Eye (tissue), 1 donor: ENCODE measurements around the gene CRYBG3.

ENCODE experiments used
- DNase-seq: peaks from one replicate; pipeline ENCODE4 v3.0.0-alpha.2; 2015

The CRYBG3 gene

DNA sequence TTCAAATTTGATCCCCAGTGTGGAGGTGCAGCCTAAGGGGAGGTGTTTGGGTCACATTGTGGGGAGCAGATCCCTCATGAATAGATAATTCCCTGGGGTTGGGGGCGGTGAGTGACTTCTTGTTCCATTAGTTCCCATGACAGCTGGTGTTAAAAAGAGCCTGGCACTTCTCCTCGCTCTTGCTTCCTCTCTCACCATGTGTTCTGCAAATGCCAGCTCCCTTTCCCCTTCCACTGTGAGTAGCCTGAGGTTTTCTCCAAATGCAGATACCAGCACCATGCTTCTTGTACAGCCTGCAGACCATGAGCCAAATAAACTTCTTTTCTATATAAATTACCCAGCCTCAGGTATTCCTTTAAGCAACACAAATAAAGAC lies 127.3 kb downstream of the CRYBG3 start:
- no peak for DNase-seq

- DNase-seq = no peak
These were observed 127.9 kb downstream of the CRYBG3 start for GRCh38 chr3:97949743-97950142.

DNA sequence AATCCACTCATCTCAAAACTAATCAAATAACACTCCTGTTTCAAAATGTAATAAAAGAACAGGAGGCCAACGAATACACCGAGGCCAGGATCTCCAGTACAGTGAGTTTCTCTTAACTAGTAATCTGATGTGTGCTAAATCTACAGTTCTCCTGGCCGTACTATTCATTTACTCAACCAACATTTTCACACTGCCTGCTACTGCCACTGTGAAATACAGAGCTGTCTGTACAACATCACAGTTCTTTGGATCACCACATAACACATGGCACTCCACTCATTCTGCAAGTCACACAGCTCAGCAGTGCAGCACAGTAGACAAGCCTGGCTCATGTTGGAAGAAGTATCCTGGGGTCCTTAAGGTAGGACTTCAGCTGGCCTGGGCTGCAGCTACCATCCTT lies 128.5 kb downstream of the CRYBG3 start:
- DNase-seq = no peak

DNA sequence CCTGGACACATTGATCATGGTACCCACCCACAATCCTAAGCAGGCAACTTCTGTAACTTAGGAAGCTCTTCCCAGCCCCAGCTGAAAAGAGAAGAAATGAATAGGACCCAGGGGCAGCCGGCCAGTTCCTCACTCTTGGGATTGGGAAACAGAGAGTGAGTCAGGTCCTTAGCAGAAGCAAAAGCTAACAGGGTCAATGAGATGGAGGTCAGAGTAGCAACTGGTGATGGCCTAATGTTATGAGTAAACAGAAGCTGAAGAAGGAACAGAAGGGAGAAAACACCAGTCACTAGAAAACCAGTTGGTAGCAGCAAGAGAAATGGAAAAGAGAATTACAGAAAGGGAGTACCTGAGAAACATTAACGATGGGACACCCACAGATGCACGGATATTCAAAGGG lies 130.5 kb downstream of the CRYBG3 start:
- DNase-seq = no peak

GRCh38 chr3:97952872-97953271 lies 131.1 kb downstream of the CRYBG3 start:
- no peak for DNase-seq

GRCh38 chr3:97954228-97954827 lies 132.5 kb downstream of the CRYBG3 start:
- no peak for DNase-seq

DNA sequence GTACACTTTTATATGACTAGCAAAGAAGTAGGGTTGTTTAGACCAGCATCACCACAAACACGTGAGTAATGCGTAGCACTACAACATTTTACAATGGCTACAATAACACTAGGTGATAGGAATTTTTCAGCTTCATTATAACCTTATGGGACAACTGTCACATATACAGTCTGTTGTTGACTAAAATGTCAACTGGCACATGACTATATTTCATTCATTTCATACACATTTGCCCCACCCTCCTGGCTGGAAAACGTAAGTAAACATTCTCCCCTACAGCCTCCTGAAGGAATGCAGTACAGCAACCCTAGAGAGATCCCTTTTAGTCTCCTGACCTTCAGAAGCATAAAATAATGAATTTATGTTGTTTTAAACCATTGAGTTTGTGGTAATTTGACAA lies 134.2 kb downstream of the CRYBG3 start:
- no peak for DNase-seq

- no peak for DNase-seq
These were observed 136.0 kb downstream of the CRYBG3 start for GRCh38 chr3:97957617-97958311.

DNA sequence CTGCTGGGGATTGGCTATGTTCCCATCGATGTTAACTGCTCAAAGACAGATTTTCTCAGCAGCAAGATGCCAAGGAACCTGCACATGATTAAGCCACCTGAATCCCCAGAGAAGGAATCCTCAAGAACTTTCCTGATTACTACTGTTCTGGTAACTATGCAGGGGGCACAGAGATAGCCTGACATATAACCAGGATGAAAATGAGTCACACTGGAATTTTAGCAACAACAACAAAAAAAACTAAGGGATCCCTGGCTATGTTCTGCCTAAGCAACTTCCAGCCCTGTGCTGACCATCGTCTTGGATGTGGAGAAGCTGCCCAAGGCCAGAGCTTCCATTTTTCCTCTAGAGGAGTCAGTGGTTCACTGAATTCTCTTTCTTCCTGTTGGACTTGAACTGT lies 136.6 kb downstream of the CRYBG3 start:
- DNase-seq = no peak

GRCh38 chr3:97958796-97959195 lies 137.0 kb downstream of the CRYBG3 start:
- no peak for DNase-seq

GRCh38 chr3:97959872-97960271 lies 138.1 kb downstream of the CRYBG3 start:
- DNase-seq = no peak

GRCh38 chr3:97960551-97960950 lies 138.7 kb downstream of the CRYBG3 start:
- no peak for DNase-seq

DNA sequence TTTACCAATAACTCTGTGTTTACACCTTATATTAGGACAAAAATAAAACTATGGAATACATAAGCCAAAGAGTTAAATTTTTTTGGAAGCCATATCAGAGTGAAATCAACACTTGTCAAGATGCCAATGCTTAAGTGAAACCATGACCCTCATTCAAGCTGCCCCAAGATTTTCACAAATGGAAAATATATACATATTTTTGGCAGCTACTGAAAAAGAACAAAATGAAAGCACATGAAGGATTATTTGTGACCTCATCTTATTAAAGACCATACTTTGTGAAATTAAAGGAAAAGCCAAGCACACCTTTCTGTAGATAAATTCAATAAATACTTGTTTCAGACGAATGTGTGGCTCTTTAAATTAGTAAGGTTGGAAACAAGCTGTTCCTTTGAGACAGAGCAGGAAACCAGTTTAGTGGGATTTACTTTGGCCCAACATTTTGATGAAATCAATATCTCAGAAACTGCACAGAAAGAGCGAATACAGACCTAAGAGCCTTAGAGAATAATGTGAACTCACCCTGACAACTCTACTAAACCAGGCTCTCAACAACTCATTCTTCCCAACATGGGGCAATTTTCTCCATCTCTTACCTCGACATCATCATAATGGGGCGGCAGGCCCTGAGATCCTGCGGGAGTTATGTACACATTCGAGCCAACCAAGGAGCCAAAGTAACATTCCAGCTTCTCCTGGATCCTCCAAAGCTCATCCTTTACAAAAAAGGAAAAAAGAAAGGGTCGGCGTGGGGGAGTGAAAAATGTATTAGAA lies 139.4 kb downstream of the CRYBG3 start:
- peak; percentile 78 for DNase-seq

DNA sequence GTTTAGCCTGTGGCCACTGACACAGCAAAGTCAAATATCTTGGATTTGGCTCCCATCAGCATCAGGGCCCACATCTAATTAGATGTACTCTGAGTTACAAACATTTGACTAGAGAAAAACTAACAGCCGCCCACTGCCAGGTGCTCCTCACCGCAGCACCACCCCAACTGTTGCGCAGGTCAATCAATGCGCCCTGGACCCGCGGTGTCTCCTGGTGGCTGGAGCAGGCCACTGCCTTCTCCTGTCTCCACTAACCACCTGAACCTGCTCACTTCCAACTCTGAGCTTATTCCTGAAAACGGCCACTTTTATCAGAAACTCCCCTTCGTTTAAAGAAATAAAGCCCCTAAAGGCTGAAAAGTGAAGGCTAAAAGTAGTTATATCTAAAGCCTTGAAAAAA lies 146.2 kb downstream of the CRYBG3 start:
- DNase-seq = no peak

- DNase-seq = no peak
These were observed 146.6 kb downstream of the CRYBG3 start for GRCh38 chr3:97968376-97968775.

DNA sequence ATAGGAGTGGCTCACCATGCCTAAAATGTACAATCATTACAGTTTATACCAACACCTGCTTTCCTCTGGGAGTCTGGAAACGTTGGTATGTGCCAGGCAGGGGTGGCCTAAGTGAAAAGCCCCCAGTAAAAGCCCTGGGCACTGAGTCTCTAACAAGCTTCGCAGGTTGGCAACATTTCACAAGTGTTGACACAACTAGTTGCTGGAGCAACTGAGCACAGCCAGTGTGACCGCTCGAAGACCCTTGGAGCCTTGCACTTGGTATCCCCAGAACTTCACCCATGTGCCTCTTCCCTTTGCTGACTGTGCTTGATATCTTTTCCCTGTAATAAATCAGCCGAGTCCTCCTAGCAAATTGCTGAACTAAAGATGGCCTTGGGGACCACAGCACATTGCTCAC lies 147.7 kb downstream of the CRYBG3 start:
- DNase-seq = no peak

GRCh38 chr3:97970156-97970555 lies 148.3 kb downstream of the CRYBG3 start:
- peak; percentile 61 for DNase-seq

DNA sequence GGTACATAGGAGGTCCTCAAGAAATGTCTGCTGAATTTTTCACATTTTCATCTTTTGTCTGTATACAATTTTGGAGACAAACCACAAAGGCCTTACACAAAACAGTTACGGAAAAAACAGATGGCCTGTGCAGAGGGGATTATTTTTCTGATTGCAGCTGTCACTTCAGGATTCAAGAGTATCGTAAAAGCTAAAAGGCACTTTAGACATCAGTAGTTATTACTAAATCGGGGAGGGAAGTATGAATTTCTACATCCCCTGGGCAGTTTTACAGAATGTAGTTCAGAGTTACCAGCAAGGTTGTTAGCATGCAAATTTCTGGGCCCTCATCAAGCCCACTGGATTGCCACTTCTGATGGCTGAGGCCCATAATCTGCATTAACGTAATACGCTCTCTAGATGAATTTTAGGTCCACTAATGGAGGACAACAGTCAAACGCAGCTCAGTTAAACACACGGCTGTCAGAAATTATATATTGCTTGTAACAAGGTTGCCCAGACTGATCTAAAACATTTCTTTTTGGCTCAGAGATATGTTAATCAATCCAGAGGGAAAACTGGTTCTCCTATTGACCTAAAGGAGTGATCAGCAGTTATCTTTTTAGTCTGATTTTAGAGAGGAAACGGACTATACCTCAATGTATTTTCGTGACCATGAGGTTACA lies 149.3 kb downstream of the CRYBG3 start:
- peak; percentile 30 for DNase-seq

DNA sequence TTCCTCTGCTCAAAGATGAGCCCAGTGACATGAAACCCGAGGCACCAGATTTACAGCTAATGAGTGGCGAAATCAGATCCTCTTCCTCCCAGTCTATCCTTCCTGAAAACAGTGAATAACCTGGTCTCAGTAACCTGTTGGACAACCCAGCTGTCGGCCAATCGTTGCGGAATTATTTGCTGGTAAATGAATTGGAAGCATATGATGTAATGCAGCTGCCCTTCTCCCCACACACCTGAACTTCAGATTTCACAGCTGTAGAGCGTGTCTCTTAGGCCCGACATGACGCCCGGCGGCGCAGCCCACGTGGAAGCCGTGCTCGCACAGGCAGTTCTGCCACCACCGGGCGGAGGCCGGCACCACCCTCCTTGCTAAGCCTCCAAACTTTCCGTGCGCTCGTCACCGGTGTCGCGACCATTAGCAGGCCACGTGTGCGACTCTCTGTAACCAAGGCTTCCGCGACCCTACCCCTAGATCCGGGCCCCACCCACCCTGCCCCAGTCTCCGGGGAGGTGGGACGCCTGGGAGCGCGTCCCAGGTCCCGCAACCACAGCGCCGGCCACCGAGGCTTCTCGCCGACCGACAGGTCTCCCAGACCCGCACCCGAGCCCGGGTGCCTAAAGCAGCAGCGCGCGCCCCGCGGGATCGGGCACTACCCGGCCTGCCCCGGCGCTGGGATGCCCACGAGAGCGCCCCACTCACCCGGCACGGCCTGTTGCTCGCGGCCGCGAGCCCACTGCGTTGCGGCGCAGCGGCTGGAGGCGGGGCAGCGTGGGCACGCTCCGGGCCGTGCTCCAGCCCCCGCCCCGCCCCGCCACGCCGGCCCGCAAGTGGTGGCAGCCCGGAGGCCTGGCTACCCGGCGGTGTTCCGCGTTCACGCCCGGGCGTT lies 150.1 kb downstream of the CRYBG3 start, which contains the start of gene RIOX2:
Gene RIOX2 (minus strand): TSS at position 753 of the 889 bp plus-strand sequence. CDS start 4,838 bp downstream, outside the sequence.
- peak; percentile 82 for DNase-seq

DNA sequence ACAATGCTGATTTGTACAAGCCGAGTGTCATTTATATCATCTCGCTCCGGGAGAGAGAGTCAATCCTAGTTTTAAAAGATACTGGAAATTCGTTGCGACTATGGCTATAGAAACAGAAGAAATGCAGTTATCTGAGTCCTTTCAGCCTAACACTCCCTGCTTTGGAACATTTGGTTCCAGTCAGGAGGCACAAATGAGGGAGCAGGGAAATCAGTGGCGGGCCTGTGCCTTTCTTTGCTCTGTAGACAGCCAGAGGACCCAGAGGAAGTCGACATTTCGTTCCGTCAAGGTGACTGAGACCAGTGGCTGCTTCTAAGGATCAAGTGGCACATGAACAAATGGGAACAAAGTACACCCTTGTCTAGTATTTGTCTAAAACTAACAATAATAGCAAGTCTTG lies 151.2 kb downstream of the CRYBG3 start:
- DNase-seq = no peak

DNA sequence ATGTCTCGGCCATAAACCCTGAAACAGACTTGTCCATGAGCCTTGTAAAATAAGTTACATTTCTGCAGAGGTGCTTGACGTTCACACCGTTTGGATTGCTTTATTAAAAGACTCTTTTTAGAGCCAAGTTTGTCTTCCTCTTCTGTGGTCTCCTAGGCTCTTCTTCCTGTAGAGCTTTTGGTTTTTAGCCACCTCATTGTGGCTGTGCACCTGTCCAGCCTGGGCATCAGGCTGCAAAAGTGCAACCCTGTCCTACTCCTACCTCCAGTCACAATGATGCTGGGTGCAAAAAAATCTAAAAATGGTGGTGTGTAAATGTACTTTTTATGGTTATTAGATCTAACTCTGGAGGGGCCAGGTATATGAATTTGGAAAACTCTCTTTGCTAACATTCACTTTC lies 153.2 kb downstream of the CRYBG3 start:
- DNase-seq = no peak

- no peak for DNase-seq
These were observed 153.7 kb downstream of the CRYBG3 start for GRCh38 chr3:97975466-97975865.
